PC-9 (cell line): ENCODE measurements around the gene LIPC. TPM values are rescaled to one million over a fixed set of nuclear protein-coding genes. Genes with fewer than 3 reads are reported as not detected.

Source experiments
- BruUV-seq: library from RNA; stranded (reverse); fragments of 400-500 nt; replicated peaks from 2 replicates; lab custom pipeline; 2021; lab: Mats Ljungman, UMichigan
- CTCF ChIA-PET: fragments of 300-600 bp; sonication (Branson Sonifier 250); formaldehyde crosslinking; loops from one replicate; lab custom pipeline; 2022; ENCODE audit warnings: antibody characterized with exemption; lab: Charles Lee
- POLR2A ChIA-PET: fragments of 300-600 bp; sonication (Branson Sonifier 250); formaldehyde crosslinking; loops from one replicate; lab custom pipeline; 2022; ENCODE audit warnings: antibody characterized with exemption; ENCODE audit not compliant: unreplicated experiment; lab: Charles Lee
- DNase-seq, 2 experiments: peaks; one replicate each; pipeline versions ENCODE4 v3.0.0 to v3.0.0-alpha.2; 2015 to 2022; ENCODE audit warnings: mixed read lengths in 1 of 2
- H2AFZ ChIP-seq: fragments of 200-600 bp; sonication (generic); 2 replicates; pipeline ENCODE4 v1.8.1; 2017; ENCODE audit warnings: antibody characterized with exemption
- H3F3A ChIP-seq: fragments of 200-600 bp; sonication (generic); 2 replicates; pipeline ENCODE4 v1.8.1; 2017; ENCODE audit warnings: antibody characterized with exemption, mild to moderate bottlenecking, low read depth; ENCODE audit not compliant: insufficient read depth
- H3K27ac ChIP-seq: fragments of 200-600 bp; sonication (generic); 2 replicates; pipeline ENCODE4 v1.6.1; 2016; ENCODE audit warnings: mixed run types
- H3K27me3 ChIP-seq: fragments of 200-600 bp; sonication (generic); 2 replicates; pipeline ENCODE4 v1.6.1; 2016; ENCODE audit warnings: low read depth, mixed run types; ENCODE audit not compliant: insufficient read depth
- H3K36me3 ChIP-seq: fragments of 200-600 bp; sonication (generic); 2 replicates; pipeline ENCODE4 v1.6.1; 2016; ENCODE audit warnings: low read depth, mixed run types
- H3K4me1 ChIP-seq: fragments of 200-600 bp; sonication (generic); replicated peaks from 2 replicates; pipeline ENCODE4 v1.6.1; 2016; ENCODE audit warnings: mixed run types; ENCODE audit not compliant: insufficient read depth
- H3K4me2 ChIP-seq: fragments of 200-600 bp; sonication (generic); 2 replicates; pipeline ENCODE4 v1.6.1; 2017; ENCODE audit warnings: mixed run types
- H3K4me3 ChIP-seq: fragments of 200-600 bp; sonication (generic); 2 replicates; pipeline ENCODE4 v1.6.1; 2016; ENCODE audit warnings: mixed run types
- H3K79me2 ChIP-seq: fragments of 200-600 bp; sonication (generic); 2 replicates; pipeline ENCODE4 v1.6.1; 2017; ENCODE audit warnings: low read depth, mixed run types
- H3K9me2 ChIP-seq: fragments of 200-600 bp; sonication (generic); 2 replicates; pipeline ENCODE4 v1.8.1; 2017; ENCODE audit warnings: mild to moderate bottlenecking; ENCODE audit not compliant: insufficient read depth
- H3K9me3 ChIP-seq: fragments of 200-600 bp; sonication (generic); 2 replicates; pipeline ENCODE4 v1.8.1; 2016; ENCODE audit warnings: low read depth; ENCODE audit not compliant: insufficient read depth
- H4K20me1 ChIP-seq: fragments of 200-600 bp; sonication (generic); 2 replicates; pipeline ENCODE4 v1.8.1; 2017; ENCODE audit not compliant: insufficient read depth
- EZH2 ChIP-seq: fragments of 200-600 bp; sonication (generic); IDR thresholded peaks from 2 replicates; pipeline ENCODE4 v1.8.0; 2017; ENCODE audit warnings: antibody characterized with exemption, low read depth
- intact Hi-C: fragments of 100-400 bp; cut with micrococcal nuclease; formaldehyde crosslinking; loops from one replicate; pipeline ENCODE4 v1.10.0; 2022; ENCODE audit not compliant: unreplicated experiment
- total RNA-seq: library from RNA; stranded (reverse); gene quantifications from 2 replicates; pipeline ENCODE4 v1.2.3, GENCODE V29; 2021
- TF ChIP-seq, protein P1 (sequence below): fragments of 200-600 bp; sonication (generic); conservative IDR thresholded peaks from 2 replicates; pipeline ENCODE4 v1.6.1; 2017; ENCODE audit warnings: mixed run types, antibody characterized with exemption, mild to moderate bottlenecking, moderate library complexity

Gene LIPC
- total RNA-seq, 1 experiment from 2014 or later: not detected

- Histone ChIP-seq H3K9me3 (no peaks in the 10 kb centered on the region), H3K27me3 (no peaks in the 10 kb centered on the region), H3K4me3 (no peak overlapping the region), H3K27ac (no peak overlapping the region), H3K4me1 (0 out of 2 replicates have a peak, but pooled peaks cover under 1% of the 10 kb centered on the region), H2AFZ (no peak overlapping the region), H3F3A (no peaks in the 10 kb centered on the region), H3K79me2 (no peaks in the 10 kb centered on the region), H4K20me1 (no peaks in the 10 kb centered on the region), H3K9me2 (no peaks in the 10 kb centered on the region), H3K36me3 (no peaks in the 10 kb centered on the region), H3K4me2 (no peak overlapping the region)
- ChIA-PET POLR2A (interaction anchor here (0.6 kb wide), 1 partner anchor 1541 kb away, joined by 3 read pairs; no protein-coding TSS in a partner anchor), CTCF (no interaction called here)
- no TSS peak for BruUV-seq
- DNase-seq: no peak
- intact Hi-C loops: no loop called here
- TF ChIP-seq, protein P1, sequence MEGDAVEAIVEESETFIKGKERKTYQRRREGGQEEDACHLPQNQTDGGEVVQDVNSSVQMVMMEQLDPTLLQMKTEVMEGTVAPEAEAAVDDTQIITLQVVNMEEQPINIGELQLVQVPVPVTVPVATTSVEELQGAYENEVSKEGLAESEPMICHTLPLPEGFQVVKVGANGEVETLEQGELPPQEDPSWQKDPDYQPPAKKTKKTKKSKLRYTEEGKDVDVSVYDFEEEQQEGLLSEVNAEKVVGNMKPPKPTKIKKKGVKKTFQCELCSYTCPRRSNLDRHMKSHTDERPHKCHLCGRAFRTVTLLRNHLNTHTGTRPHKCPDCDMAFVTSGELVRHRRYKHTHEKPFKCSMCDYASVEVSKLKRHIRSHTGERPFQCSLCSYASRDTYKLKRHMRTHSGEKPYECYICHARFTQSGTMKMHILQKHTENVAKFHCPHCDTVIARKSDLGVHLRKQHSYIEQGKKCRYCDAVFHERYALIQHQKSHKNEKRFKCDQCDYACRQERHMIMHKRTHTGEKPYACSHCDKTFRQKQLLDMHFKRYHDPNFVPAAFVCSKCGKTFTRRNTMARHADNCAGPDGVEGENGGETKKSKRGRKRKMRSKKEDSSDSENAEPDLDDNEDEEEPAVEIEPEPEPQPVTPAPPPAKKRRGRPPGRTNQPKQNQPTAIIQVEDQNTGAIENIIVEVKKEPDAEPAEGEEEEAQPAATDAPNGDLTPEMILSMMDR: no peak
- no peak for TF ChIP-seq EZH2
These were observed 27.1 kb upstream of the LIPC start for GRCh38 chr15:58404722-58405121.

DNA sequence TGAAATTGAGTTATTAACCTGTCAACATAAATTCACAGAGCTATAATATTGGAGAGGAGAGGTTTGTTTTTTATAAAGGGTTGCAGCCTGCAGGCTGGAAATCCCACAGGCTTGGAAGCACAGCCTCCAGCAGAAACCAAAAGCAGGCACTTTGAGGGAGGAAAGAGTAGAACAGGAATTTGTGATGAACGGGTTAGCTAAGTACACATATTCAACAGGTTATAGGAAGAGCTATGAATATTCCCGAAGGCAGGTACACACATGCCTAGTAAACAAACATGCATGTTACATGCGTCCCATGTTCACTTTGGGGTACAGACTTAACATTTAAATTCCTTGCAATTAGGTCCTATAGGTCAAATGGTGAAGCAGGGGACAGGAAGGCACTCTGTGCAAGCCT, 25.9 kb upstream of the LIPC start:
- Histone ChIP-seq H3K9me3 (no peaks in the 10 kb centered on the region), H2AFZ (no peak overlapping the region), H4K20me1 (no peaks in the 10 kb centered on the region), H3K4me2 (no peak overlapping the region), H3K79me2 (no peaks in the 10 kb centered on the region), H3K27me3 (no peaks in the 10 kb centered on the region), H3K4me3 (no peak overlapping the region), H3K36me3 (no peaks in the 10 kb centered on the region), H3K4me1 (peaks cover 6% of the 10 kb centered on the region; the same call in 1 of the 2 replicates), H3K27ac (no peak overlapping the region), H3F3A (no peaks in the 10 kb centered on the region), H3K9me2 (no peaks in the 10 kb centered on the region)
- intact Hi-C loops: no loop called here
- no TSS peak for BruUV-seq
- no peak for DNase-seq
- ChIA-PET CTCF (no interaction called here), POLR2A (no interaction called here)
- TF ChIP-seq EZH2: no peak
- TF ChIP-seq, protein P1: no peak

DNA sequence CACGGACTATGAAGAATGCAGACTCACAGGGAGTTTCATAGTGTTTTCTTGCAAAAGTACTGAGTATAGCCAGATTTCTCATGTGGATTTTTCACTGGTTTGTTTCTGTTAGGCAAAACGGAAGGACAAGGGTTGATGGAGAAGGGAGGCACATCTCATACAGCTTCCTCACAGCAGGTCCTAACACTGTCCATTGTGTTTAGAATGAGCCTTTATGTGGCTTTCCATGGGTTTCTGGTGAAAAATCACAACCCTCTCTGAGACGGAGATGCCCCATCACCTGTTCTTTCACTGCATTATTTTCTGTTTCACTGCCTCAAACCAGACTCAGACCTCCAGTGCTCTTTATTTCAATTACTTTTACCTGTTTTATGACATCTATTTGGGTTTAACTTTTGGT, 25.0 kb upstream of the LIPC start:
- no TSS peak for BruUV-seq

More for the DNA sequence above, 25.0 kb upstream of the LIPC start:
- ChIA-PET CTCF (no interaction called here), POLR2A (no interaction called here)
- Histone ChIP-seq H3K36me3 (no peaks in the 10 kb centered on the region), H3K27me3 (no peaks in the 10 kb centered on the region), H3K4me2 (no peak overlapping the region), H3K4me3 (no peak overlapping the region), H3K79me2 (no peaks in the 10 kb centered on the region), H3F3A (no peaks in the 10 kb centered on the region), H3K9me2 (no peaks in the 10 kb centered on the region), H4K20me1 (no peaks in the 10 kb centered on the region), H2AFZ (no peak overlapping the region), H3K4me1 (peaks cover 6% of the 10 kb centered on the region; the same call in 1 of the 2 replicates), H3K9me3 (no peaks in the 10 kb centered on the region), H3K27ac (no peak overlapping the region)
- intact Hi-C loops: no loop called here
- no peak for DNase-seq
- TF ChIP-seq EZH2: no peak
- TF ChIP-seq, protein P1: no peak
